HG02970 (cell line): Measurements from ENCODE around the gene RBBP8NL.
"Not testable (repeated sequence)": the region's sequence is repeated elsewhere in the genome, so short reads cannot be mapped to it uniquely, and the experiment has no call there.

Experiments
- ATAC-seq: cut with Tn5 transposase; IDR thresholded peaks from one replicate; pipeline ENCODE4 v1.9.1; 2021; ENCODE audit warnings: mild to moderate bottlenecking, moderate library complexity, moderate number of reproducible peaks; ENCODE audit not compliant: unreplicated experiment, low FRiP score

Gene RBBP8NL

GRCh38 chr20:62381202-62381797 lies 46.0 kb downstream of the RBBP8NL start:
- ATAC-seq, result no peak

GRCh38 chr20:62378215-62378614 lies 49.1 kb downstream of the RBBP8NL start:
- ATAC-seq, result no peak

- ATAC-seq, result no peak
These were observed 49.6 kb downstream of the RBBP8NL start for GRCh38 chr20:62377615-62378178.

- no peak for ATAC-seq
These were observed 50.3 kb downstream of the RBBP8NL start for GRCh38 chr20:62377064-62377461.

- no peak for ATAC-seq
These were observed 51.0 kb downstream of the RBBP8NL start for GRCh38 chr20:62376112-62377063.

- ATAC-seq, result no peak
These were observed 52.8 kb downstream of the RBBP8NL start for GRCh38 chr20:62374331-62375152.

GRCh38 chr20:62373631-62374179 lies 53.6 kb downstream of the RBBP8NL start:
- ATAC-seq, result not testable (repeated sequence)

GRCh38 chr20:62372042-62372993 lies 55.0 kb downstream of the RBBP8NL start:
- ATAC-seq, result no peak

- ATAC-seq, result no peak
These were observed 55.7 kb downstream of the RBBP8NL start for GRCh38 chr20:62371588-62372041.

- no peak for ATAC-seq
These were observed 56.3 kb downstream of the RBBP8NL start for GRCh38 chr20:62370807-62371587.

- ATAC-seq, result no peak
These were observed 57.1 kb downstream of the RBBP8NL start for GRCh38 chr20:62370115-62370806.

- ATAC-seq, result no peak
These were observed 57.6 kb downstream of the RBBP8NL start for GRCh38 chr20:62369815-62370114.

- ATAC-seq, result no peak
These were observed 58.1 kb downstream of the RBBP8NL start for GRCh38 chr20:62368976-62369814.

- no peak for ATAC-seq
These were observed 58.9 kb downstream of the RBBP8NL start for GRCh38 chr20:62368392-62368975.

- no peak for ATAC-seq
These were observed 59.5 kb downstream of the RBBP8NL start for GRCh38 chr20:62367633-62368391.

GRCh38 chr20:62367136-62367632 lies 60.2 kb downstream of the RBBP8NL start, which contains the start of gene LAMA5:
TSS of gene LAMA5 (minus strand) at chr20:62367312. CDS start at chr20:62367245, 67 bp downstream.
- ATAC-seq, result no peak
